Measurements from ENCODE around the gene SGMS2.

Gene SGMS2

GRCh38 chr4:107913283-107913899 is 88.7 kb downstream of the SGMS2 start (continued):
- TF ChIP-seq REPIN1 (tag by site-specific recombination; IDR thresholded peaks at IDR 0.05; ENCODE audit: low read depth), result no peak
- no peak for TF ChIP-seq ZFP41 (tag by site-specific recombination; IDR thresholded peaks at IDR 0.05; ENCODE audit: borderline replicate concordance)
- TF ChIP-seq ZNF621 (tag by site-specific recombination; IDR thresholded peaks at IDR 0.05), result no peak
- no peak for TF ChIP-seq ZNF214 (tag by site-specific recombination; IDR thresholded peaks at IDR 0.05; ENCODE audit: borderline replicate concordance)
- TF ChIP-seq ZNF2 (tag by site-specific recombination; IDR thresholded peaks at IDR 0.05), result 0 out of 2 replicates have a peak, but pooled peaks have one; percentile 28
- no peak for TF ChIP-seq ZNF580 (tag by site-specific recombination; IDR thresholded peaks at IDR 0.05)
- no peak for TF ChIP-seq HIC1 (tag by site-specific recombination; IDR thresholded peaks at IDR 0.05)

GRCh38 chr4:107915220-107915619 is 90.5 kb downstream of the SGMS2 start:
- Histone ChIP-seq H3K4me3 (ENCODE audit: low read depth, low read length) (no peak overlapping the region), H3K27ac (ENCODE audit: extremely low read depth, low read depth, low read length) (no peak overlapping the region), H3K36me3 (ENCODE audit: control insufficient read depth in 2 of 2, insufficient read depth in 1 of 2, low read length in 2 of 2) (peaks cover 0 to 7% of the 10 kb centered on the region in 2 experiments; a peak in 1 of 3 replicates), H3K4me1 (ENCODE audit: control insufficient read depth, insufficient read depth, low read length) (no peaks in the 10 kb centered on the region), H3K9me3 (ENCODE audit: control insufficient read depth, insufficient read depth, low read depth, low read length) (no peaks in the 10 kb centered on the region)
- ChIA-PET POLR2A (no interaction called here), CTCF (interaction anchor here (1.6 kb wide), 1 partner anchor 157 kb away, joined by 13 read pairs; no protein-coding TSS in a partner anchor)
- TF ChIP-seq SETDB1 (IDR thresholded peaks at IDR 0.05; ENCODE audit: insufficient read length, low read length) (no peak), ZNF513 (tag by site-specific recombination; IDR thresholded peaks at IDR 0.05) (no peak), PBX3 (CRISPR knock-in tag; IDR thresholded peaks at IDR 0.05) (no peak), ZIC2 (tag by site-specific recombination; IDR thresholded peaks at IDR 0.05) (no peak), SCRT2 (tag by site-specific recombination; IDR thresholded peaks at IDR 0.05) (no peak), ZNF660 (tag by site-specific recombination; IDR thresholded peaks at IDR 0.05) (no peak), INSM2 (tag by site-specific recombination; IDR thresholded peaks at IDR 0.05) (no peak), ZNF585B (tag by site-specific recombination; IDR thresholded peaks at IDR 0.05) (no peak), ZNF610 (tag by site-specific recombination; IDR thresholded peaks at IDR 0.05; ENCODE audit: borderline replicate concordance) (no peak), ZBTB17 (tag by site-specific recombination; IDR thresholded peaks at IDR 0.05) (no peak), ZNF416 (tag by site-specific recombination; IDR thresholded peaks at IDR 0.05) (no peak), ZNF184 (tag by site-specific recombination; IDR thresholded peaks at IDR 0.05) (no peak), ZNF837 (tag by site-specific recombination; IDR thresholded peaks at IDR 0.05) (no peak), REST (tag by site-specific recombination; IDR thresholded peaks at IDR 0.05) (no peak), ZNF561 (tag by site-specific recombination; IDR thresholded peaks at IDR 0.05; ENCODE audit: borderline replicate concordance) (no peak), ZNF560 (tag by site-specific recombination; IDR thresholded peaks at IDR 0.05; ENCODE audit: borderline replicate concordance) (no peak)

Measured in HEK293 (cell line).